K562 (cell line): ENCODE results near the gene RFLNA.

Source experiments
- EGR1 ChIP-seq: fragments of 450-650 bp; conservative IDR thresholded peaks from 2 replicates; pipeline ENCODE4 v1.6.1; 2017; ENCODE audit warnings: mild to moderate bottlenecking
- GATA2 ChIP-seq: sonication (generic); formaldehyde crosslinking; IDR thresholded peaks from 2 replicates; pipeline ENCODE4 v1.4.0; 2020; ENCODE audit warnings: mild to moderate bottlenecking, missing genetic modification reagents
- ZNF121 ChIP-seq: sonication (generic); formaldehyde crosslinking; conservative IDR thresholded peaks from 2 replicates; pipeline ENCODE4 v1.8.0; 2022; ENCODE audit warnings: missing genetic modification reagents

GRCh38 chr12:124357616-124358015 lies 62.7 kb downstream of the RFLNA start:
- TF ChIP-seq GATA2 (CRISPR knock-in tag), result no peak
- TF ChIP-seq ZNF121, result no peak
- TF ChIP-seq EGR1, result no peak
